Right atrium auricular region (tissue), 2 donors: ENCODE results near the gene MECP2. TPM values are rescaled to one million over a fixed set of nuclear protein-coding genes. Genes with fewer than 3 reads are reported as not detected.
A peak's percentile ranks its signal among the peaks of the same experiment; 100 is the strongest.

ENCODE experiments used
- DNase-seq: peaks from one replicate; pipeline ENCODE4 v3.0.0-alpha.2; 2019; ENCODE audit warnings: low spot score
- H3K27ac ChIP-seq, 2 donors: fragments of 200-600 bp; sonication (generic); 1 replicate in 1 of 2; 2 replicates in 1 of 2; pipeline ENCODE4 v1.5.1; 2016 to 2019
- H3K27me3 ChIP-seq, 2 donors: fragments of 200-600 bp; sonication (generic); one replicate each; pipeline versions ENCODE4 v1.5.1 to v1.6.0; 2017 to 2019
- H3K36me3 ChIP-seq: fragments of 200-600 bp; sonication (generic); one replicate; pipeline ENCODE4 v1.5.1; 2016
- H3K4me1 ChIP-seq, 2 donors: fragments of 200-600 bp; sonication (generic); one replicate each; pipeline versions ENCODE4 v1.5.1 to v1.6.0; 2017 to 2019
- H3K4me3 ChIP-seq, 2 donors: fragments of 200-600 bp; sonication (generic); 1 replicate in 1 of 2; 2 replicates in 1 of 2; pipeline ENCODE4 v1.5.1; 2017 to 2019; ENCODE audit warnings: mild to moderate bottlenecking in 1 of 2, moderate library complexity in 1 of 2
- H3K9me3 ChIP-seq, 2 donors: fragments of 200-600 bp; sonication (generic); one replicate each; pipeline ENCODE4 v1.5.1; 2019
- total RNA-seq, 2 donors: library from RNA; depleted of rRNA; stranded (reverse); fragments of >200 nt; gene quantifications; one replicate each; pipeline ENCODE4 v1.1.0, GENCODE V29; 2016
- TF ChIP-seq, protein P1 (sequence below), 2 donors: fragments of 200-600 bp; sonication (generic); IDR thresholded peaks; one replicate each; pipeline ENCODE4 v1.5.1; 2019; ENCODE audit warnings: antibody characterized with exemption in 2 of 2

Gene MECP2
- total RNA-seq, 2 donors from 2014 or later: 52.7 to 69.1 TPM

DNA sequence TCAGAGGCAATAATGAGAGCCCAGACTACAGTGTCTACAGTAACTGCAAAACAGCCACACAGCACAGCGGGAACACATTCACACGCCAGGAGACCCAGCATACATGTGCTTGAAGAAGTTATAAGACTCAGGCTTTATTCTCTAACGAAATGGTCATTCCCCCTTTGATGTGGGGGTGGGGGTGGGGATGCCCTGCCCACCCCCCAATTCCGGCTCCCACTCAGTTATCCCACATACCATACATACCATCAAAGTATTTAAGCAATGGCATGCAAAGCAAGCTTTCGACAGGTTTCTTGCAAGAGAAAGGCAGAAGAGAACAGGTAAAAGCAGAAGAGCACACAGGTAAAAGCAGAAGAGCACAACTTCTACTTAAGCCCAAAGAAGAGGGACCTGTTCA, 3.6 kb downstream of the MECP2 start:
- no peak overlapping the region for H3K4me3 ChIP-seq
- no peak for DNase-seq
- H3K27me3 ChIP-seq: no peaks in the 10 kb centered on the region
- H3K4me1 ChIP-seq: peaks cover 0 to 36% of the 10 kb centered on the region in 2 donors
- H3K27ac ChIP-seq: peak overlapping the region in 1 of 2 donors; percentile 95
- no peaks in the 10 kb centered on the region for H3K9me3 ChIP-seq
- H3K36me3 ChIP-seq: no peaks in the 10 kb centered on the region
- TF ChIP-seq, protein P1, sequence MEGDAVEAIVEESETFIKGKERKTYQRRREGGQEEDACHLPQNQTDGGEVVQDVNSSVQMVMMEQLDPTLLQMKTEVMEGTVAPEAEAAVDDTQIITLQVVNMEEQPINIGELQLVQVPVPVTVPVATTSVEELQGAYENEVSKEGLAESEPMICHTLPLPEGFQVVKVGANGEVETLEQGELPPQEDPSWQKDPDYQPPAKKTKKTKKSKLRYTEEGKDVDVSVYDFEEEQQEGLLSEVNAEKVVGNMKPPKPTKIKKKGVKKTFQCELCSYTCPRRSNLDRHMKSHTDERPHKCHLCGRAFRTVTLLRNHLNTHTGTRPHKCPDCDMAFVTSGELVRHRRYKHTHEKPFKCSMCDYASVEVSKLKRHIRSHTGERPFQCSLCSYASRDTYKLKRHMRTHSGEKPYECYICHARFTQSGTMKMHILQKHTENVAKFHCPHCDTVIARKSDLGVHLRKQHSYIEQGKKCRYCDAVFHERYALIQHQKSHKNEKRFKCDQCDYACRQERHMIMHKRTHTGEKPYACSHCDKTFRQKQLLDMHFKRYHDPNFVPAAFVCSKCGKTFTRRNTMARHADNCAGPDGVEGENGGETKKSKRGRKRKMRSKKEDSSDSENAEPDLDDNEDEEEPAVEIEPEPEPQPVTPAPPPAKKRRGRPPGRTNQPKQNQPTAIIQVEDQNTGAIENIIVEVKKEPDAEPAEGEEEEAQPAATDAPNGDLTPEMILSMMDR (IDR thresholded peaks at IDR 0.05): no peak

DNA sequence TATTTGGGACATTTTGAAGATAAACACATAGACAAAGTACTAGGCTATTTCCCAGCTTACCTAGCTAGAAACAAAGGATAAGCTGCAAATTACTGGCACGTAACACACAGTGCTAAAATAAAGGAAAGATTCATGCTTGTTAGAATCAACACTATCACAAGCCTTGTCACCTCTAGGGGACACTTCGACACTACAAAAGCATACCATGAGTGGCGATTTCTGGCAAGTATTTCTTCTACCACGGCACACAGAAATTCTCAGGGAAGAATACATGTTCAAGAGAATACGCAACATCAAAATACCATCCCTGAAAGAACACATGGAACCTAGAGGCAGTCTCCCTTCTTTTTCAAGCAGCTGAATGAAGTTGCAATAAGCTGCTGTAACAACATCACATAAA, 5.1 kb downstream of the MECP2 start:
- H3K9me3 ChIP-seq: no peaks in the 10 kb centered on the region
- no peaks in the 10 kb centered on the region for H3K36me3 ChIP-seq
- H3K27me3 ChIP-seq: no peaks in the 10 kb centered on the region
- no peak for DNase-seq
- no peak overlapping the region for H3K4me3 ChIP-seq
- H3K27ac ChIP-seq: peak overlapping the region; percentile 43 to 48
- TF ChIP-seq, protein P1 (IDR thresholded peaks at IDR 0.05): no peak
- H3K4me1 ChIP-seq: peaks cover 0 to 33% of the 10 kb centered on the region in 2 donors

DNA sequence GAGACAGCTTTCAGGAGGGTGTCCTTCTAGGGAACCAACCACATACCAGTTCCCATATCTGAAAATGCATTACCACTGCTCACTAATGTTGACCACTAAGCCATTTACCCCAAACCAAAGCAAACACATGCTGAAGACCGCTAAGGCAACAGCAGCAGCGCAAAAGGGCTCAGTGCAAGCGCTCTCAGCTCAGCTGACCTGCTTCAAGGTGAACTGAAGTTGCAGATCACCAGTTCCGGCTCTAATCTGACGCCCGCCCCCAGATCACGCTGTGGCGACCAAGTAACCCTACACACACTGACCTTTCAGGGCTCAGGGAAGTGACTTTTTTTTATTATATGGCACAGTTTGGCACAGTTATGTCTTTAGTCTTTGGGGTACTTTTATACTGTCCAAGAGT, 5.8 kb downstream of the MECP2 start:
- Histone ChIP-seq H3K4me3 (no peak overlapping the region), H3K4me1 (peaks cover 0 to 33% of the 10 kb centered on the region in 2 donors), H3K27me3 (no peaks in the 10 kb centered on the region), H3K9me3 (no peaks in the 10 kb centered on the region), H3K36me3 (no peaks in the 10 kb centered on the region), H3K27ac (peak overlapping the region; percentile 43 to 63)
- TF ChIP-seq, protein P1 (IDR thresholded peaks at IDR 0.05): no peak
- no peak for DNase-seq

DNA sequence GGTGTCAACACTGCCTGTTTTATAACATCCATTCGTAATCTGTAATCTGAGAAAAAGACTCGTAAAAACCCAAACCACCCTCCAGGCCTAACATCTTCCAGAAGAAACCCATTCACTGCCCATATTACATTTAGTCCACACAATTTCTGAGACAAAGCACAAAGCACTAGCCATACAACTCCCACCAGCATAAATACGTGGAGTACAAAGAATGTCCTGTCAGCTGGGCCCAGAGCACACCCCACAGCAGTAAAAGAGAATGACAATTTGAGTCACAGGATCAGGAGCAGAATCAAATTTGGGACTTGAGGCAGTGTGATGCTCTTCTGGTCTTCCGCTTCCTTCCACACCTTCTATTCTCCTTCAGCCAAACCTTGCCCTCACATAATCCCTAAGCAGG, 6.8 kb downstream of the MECP2 start:
- DNase-seq: no peak
- Histone ChIP-seq H3K4me1 (peaks cover 0 to 28% of the 10 kb centered on the region in 2 donors), H3K27ac (peak overlapping the region; percentile 43 to 63), H3K27me3 (no peaks in the 10 kb centered on the region), H3K36me3 (no peaks in the 10 kb centered on the region), H3K9me3 (no peaks in the 10 kb centered on the region), H3K4me3 (no peak overlapping the region)
- TF ChIP-seq, protein P1 (IDR thresholded peaks at IDR 0.05): no peak

DNA sequence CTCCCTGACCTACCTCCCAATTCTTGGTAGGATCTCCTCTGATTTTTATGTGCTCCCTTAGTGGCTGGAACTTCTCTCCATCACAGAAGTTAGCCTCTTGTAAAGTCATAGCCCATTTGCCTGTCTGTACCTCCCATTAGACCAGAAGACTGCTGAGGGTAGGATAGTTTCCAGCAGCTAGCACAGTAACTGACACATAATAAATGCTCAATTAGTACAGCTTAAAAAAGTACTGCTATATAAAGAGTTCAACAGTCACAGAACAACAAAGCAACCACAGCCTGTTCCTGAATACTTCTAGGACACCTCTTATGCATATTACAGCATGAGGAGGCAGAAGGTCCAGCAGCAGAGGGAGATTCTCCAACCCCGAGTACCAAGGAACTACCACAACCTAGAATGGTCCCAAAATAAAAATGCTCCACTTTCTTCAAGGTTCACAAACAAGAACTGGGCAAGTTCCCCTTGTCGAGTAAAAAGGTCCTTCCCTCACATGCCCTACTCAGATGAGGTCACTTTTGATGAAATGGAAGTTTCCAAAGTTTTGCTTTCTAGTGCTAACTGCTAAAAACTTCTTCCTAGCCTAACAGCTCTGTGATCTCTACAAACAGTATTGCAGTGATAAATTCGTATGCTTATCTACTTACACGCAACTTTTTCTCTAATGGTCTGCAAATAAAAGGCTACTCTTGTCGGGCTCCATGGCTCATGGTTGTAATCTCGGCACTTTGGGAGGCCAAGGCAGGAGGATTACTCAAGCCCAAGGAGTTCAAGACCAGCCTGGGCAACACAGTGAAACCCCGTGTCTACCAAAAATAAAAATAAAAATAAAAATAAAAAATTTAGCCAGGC, 12.8 kb downstream of the MECP2 start:
- Histone ChIP-seq H3K27me3 (no peaks in the 10 kb centered on the region), H3K27ac (no peak overlapping the region), H3K4me3 (no peak overlapping the region), H3K4me1 (peaks cover 0 to 21% of the 10 kb centered on the region in 2 donors), H3K36me3 (no peaks in the 10 kb centered on the region), H3K9me3 (no peaks in the 10 kb centered on the region)
- DNase-seq: no peak
- TF ChIP-seq, protein P1 (IDR thresholded peaks at IDR 0.05): no peak
